Dendritic cell treated with granulocyte-macrophage colony-stimulating factor and Interleukin-4, amounts not matched to agents 40 ng/mL and 50 ng/mL, for 4 days (primary cell): ENCODE data around the gene ANKDD1A.

Experiments
- H3K27ac Mint-ChIP-seq: one replicate; pipeline ENCODE4 v1.8.0; 2022; ENCODE audit warnings: mild to moderate bottlenecking, mixed read lengths
- H3K27me3 Mint-ChIP-seq: one replicate; pipeline ENCODE4 v1.8.0; 2022; ENCODE audit warnings: mild to moderate bottlenecking, mixed read lengths
- H3K36me3 Mint-ChIP-seq: one replicate; pipeline ENCODE4 v1.8.0; 2022; ENCODE audit warnings: low read depth, mixed read lengths
- H3K4me1 Mint-ChIP-seq: one replicate; pipeline ENCODE4 v1.8.0; 2022; ENCODE audit warnings: low read depth, mixed read lengths
- H3K4me3 Mint-ChIP-seq: one replicate; pipeline ENCODE4 v1.8.0; 2022; ENCODE audit warnings: mild to moderate bottlenecking, moderate library complexity, mixed read lengths
- H3K9me3 Mint-ChIP-seq: one replicate; pipeline ENCODE4 v1.8.0; 2022; ENCODE audit warnings: mixed read lengths
- intact Hi-C: fragments of 100-400 bp; cut with micrococcal nuclease; formaldehyde crosslinking; loops from one replicate; pipeline ENCODE4 v1.15.0; 2022

Gene ANKDD1A

DNA sequence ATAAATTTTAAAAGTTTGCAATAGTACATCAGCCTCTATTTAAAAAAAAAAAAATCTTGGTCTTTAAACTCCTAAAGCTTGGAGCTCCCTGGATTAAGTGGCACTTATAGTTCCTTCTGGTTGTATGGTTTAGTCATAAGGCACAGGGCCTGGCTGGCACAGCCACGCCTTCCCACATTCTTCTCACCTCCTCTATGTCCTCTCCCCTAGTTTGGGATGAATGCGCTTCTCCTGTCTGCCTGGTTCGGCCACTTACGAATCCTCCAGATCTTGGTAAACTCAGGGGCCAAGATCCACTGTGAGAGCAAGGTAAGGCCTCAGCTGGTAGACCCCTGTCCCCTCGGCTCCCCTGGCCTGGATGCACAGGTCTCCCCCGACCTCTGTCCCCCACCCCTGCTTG lies 10.0 kb downstream of the ANKDD1A start:
- H3K36me3 Mint-ChIP-seq, result no peaks in the 10 kb centered on the region
- no peak overlapping the region for H3K27ac Mint-ChIP-seq
- H3K4me1 Mint-ChIP-seq, result no peaks in the 10 kb centered on the region
- H3K4me3 Mint-ChIP-seq, result no peak overlapping the region
- H3K27me3 Mint-ChIP-seq, result peaks cover 7% of the 10 kb centered on the region
- intact Hi-C loops, result no loop called here
- no peaks in the 10 kb centered on the region for H3K9me3 Mint-ChIP-seq

- no peaks in the 10 kb centered on the region for H3K4me1 Mint-ChIP-seq
- H3K9me3 Mint-ChIP-seq, result no peaks in the 10 kb centered on the region
- no peak overlapping the region for H3K27ac Mint-ChIP-seq
- H3K36me3 Mint-ChIP-seq, result no peaks in the 10 kb centered on the region
- H3K4me3 Mint-ChIP-seq, result no peak overlapping the region
- intact Hi-C loops, result no loop called here
- peaks cover 7% of the 10 kb centered on the region for H3K27me3 Mint-ChIP-seq
Measured at GRCh38 chr15:64923546-64923945, 11.8 kb downstream of the ANKDD1A start.

DNA sequence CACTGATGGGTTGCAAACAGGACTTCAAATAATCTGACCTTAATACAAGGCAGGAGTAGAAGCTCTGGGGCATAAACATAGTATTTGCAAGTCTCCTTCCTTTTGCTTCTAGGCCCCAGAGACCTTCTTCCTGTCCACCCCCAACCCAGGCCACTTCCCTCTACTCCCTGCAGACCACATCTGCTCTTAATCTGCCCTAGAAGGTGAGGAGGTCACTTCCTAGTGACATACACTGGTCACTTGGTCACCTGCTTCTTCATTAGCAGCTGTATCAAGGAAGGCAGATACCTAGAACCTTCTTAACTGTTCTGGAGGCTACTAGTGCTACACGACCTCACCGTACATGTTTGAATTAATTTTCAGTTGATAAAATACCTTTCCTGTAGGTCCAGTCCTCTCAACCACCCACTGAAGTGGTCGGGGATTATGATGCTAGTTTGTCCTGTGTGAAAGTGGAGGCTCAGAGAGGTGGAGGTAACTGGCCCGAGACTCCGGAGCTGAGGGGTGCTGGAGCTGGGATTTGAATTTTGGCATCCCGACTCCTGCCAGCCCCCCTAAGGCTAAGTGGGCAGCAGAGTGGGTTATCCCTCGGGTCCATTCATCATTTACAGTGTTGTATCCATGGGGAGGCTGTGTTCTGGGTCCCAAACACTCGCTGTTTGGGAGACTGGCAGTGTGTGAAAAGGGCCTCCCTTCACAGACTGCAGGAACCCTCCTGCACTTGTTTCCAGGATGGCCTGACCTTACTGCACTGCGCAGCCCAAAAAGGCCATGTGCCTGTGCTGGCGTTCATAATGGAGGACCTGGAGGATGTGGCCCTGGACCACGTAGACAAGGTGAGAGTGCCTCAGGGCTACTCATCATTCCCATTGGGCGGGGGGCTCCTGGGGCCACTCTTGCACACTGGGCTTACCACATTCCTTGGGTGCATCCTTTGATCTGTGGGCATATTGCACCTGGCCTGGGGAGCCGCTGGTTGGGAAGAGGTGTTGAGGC lies 13.9 kb downstream of the ANKDD1A start:
- Mint-ChIP-seq H3K9me3 (no peaks in the 10 kb centered on the region), H3K4me3 (no peak overlapping the region), H3K27me3 (no peaks in the 10 kb centered on the region), H3K36me3 (no peaks in the 10 kb centered on the region), H3K27ac (no peak overlapping the region), H3K4me1 (no peaks in the 10 kb centered on the region)
- intact Hi-C loops, result no loop called here

GRCh38 chr15:64926661-64927060 lies 15.0 kb downstream of the ANKDD1A start:
- Mint-ChIP-seq H3K27me3 (no peaks in the 10 kb centered on the region), H3K36me3 (no peaks in the 10 kb centered on the region), H3K27ac (no peak overlapping the region), H3K4me1 (peaks cover 5% of the 10 kb centered on the region), H3K9me3 (no peaks in the 10 kb centered on the region), H3K4me3 (no peak overlapping the region)
- intact Hi-C loops, result no loop called here

GRCh38 chr15:64928626-64929220 lies 17.0 kb downstream of the ANKDD1A start:
- H3K27me3 Mint-ChIP-seq, result no peaks in the 10 kb centered on the region
- H3K4me1 Mint-ChIP-seq, result peaks cover 5% of the 10 kb centered on the region
- intact Hi-C loops, result no loop called here
- no peaks in the 10 kb centered on the region for H3K36me3 Mint-ChIP-seq
- H3K27ac Mint-ChIP-seq, result no peak overlapping the region
- H3K4me3 Mint-ChIP-seq, result no peak overlapping the region
- no peaks in the 10 kb centered on the region for H3K9me3 Mint-ChIP-seq

DNA sequence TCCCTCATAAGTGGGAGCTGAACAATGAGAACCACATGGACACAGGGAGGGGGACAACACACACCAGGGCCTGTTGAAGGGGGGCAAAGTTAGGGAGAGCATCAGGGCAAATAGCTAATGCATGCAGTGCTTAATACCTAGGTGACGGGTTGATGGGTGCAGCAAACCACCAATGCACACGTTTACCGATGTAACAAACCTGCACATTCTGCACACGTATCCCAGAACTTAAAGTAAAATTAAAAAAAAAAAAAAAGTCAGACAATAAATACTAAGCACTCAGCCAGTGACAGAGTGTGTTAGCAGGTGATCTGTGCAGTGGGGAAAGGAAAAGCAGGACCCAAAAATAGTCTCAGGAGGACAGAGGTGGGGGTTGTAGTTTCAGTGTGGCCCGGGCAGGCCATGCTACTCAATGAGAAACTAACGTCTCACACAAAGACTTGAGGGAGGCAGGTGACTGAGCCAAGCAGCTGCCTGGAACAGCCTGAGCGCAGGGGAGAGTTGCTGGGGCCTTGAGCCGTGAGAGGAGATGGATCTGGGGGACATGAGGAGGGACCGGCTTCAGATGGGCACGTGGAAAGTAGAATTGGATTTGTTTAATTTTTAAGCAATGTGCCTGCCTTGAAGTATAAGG lies 18.4 kb downstream of the ANKDD1A start:
- Mint-ChIP-seq H3K36me3 (no peaks in the 10 kb centered on the region), H3K9me3 (no peaks in the 10 kb centered on the region), H3K27me3 (no peaks in the 10 kb centered on the region), H3K27ac (no peak overlapping the region), H3K4me1 (peaks cover 5% of the 10 kb centered on the region), H3K4me3 (no peak overlapping the region)
- intact Hi-C loops, result no loop called here

- H3K9me3 Mint-ChIP-seq, result no peaks in the 10 kb centered on the region
- no peak overlapping the region for H3K4me3 Mint-ChIP-seq
- peaks cover 5% of the 10 kb centered on the region for H3K4me1 Mint-ChIP-seq
- no peaks in the 10 kb centered on the region for H3K27me3 Mint-ChIP-seq
- H3K36me3 Mint-ChIP-seq, result no peaks in the 10 kb centered on the region
- H3K27ac Mint-ChIP-seq, result no peak overlapping the region
- intact Hi-C loops, result no loop called here
Measured at GRCh38 chr15:64930778-64931371, 19.2 kb downstream of the ANKDD1A start.

- H3K27me3 Mint-ChIP-seq, result no peaks in the 10 kb centered on the region
- H3K36me3 Mint-ChIP-seq, result no peaks in the 10 kb centered on the region
- H3K27ac Mint-ChIP-seq, result no peak overlapping the region
- H3K4me1 Mint-ChIP-seq, result peaks cover 5% of the 10 kb centered on the region
- no peaks in the 10 kb centered on the region for H3K9me3 Mint-ChIP-seq
- H3K4me3 Mint-ChIP-seq, result no peak overlapping the region
- intact Hi-C loops, result no loop called here
Measured at GRCh38 chr15:64931381-64931780, 19.7 kb downstream of the ANKDD1A start.

DNA sequence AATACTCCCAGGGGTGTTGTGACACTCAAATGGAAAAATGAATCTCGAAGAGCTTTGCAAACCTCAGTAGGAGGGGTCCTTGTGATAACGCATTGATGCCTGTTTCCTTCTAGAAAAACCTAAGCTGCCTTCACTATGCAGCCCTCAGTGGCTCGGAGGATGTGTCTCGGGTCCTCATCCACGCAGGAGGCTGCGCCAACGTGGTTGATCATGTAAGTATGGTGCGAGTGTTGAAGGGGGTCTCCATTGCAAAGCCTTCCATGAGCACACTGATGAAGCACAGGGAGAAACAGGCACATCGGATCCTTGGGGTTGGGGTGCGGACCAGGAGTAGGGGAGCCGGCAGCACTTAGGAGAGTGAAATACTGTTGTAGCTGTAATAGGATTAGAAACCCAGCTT lies 22.3 kb downstream of the ANKDD1A start:
- no peaks in the 10 kb centered on the region for H3K9me3 Mint-ChIP-seq
- no peaks in the 10 kb centered on the region for H3K36me3 Mint-ChIP-seq
- peaks cover 5% of the 10 kb centered on the region for H3K4me1 Mint-ChIP-seq
- peaks cover 2% of the 10 kb centered on the region for H3K27me3 Mint-ChIP-seq
- H3K4me3 Mint-ChIP-seq, result no peak overlapping the region
- intact Hi-C loops, result no loop called here
- no peak overlapping the region for H3K27ac Mint-ChIP-seq

DNA sequence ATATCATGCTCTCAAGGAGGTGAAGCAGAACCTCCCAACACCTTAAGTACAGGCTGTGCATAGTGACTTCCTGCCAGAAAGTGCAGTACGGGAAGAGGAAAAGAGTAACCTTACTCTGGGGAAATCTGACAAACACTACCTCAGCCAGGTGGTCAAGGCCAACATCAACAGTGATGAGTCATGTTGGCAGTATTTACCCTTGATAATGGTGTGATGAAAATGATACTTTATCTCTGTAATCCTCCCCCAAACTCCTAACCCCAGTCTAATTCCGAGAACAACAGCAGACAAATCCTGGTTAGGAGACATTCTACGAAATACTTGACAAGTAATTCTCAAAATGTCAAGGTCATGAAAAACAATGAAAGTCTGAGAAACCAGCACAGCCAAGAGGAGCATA lies 26.5 kb downstream of the ANKDD1A start:
- Mint-ChIP-seq H3K4me1 (no peaks in the 10 kb centered on the region), H3K27me3 (peaks cover 2% of the 10 kb centered on the region), H3K4me3 (no peak overlapping the region), H3K36me3 (no peaks in the 10 kb centered on the region), H3K27ac (no peak overlapping the region), H3K9me3 (no peaks in the 10 kb centered on the region)
- intact Hi-C loops, result no loop called here

DNA sequence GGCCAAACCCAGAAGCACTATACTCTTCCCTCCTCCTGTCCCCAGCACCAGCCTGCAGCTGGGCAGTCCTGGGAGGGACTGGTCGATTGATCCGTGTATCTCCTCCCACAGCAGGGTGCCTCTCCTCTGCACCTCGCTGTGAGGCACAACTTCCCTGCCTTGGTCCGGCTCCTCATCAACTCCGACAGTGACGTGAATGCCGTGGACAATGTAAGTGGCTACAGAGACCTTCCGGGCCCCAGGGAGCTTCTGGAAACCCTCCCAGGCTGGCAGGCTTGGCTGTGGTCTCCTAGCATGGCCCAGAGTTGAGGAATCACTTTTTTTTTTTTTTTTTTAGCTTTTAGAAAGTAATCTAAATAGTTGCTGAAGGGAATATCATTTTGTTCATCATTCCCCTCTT lies 30.7 kb downstream of the ANKDD1A start:
- no peaks in the 10 kb centered on the region for H3K4me1 Mint-ChIP-seq
- H3K27me3 Mint-ChIP-seq, result peaks cover 3% of the 10 kb centered on the region
- intact Hi-C loops, result no loop called here
- H3K9me3 Mint-ChIP-seq, result no peaks in the 10 kb centered on the region
- no peak overlapping the region for H3K27ac Mint-ChIP-seq
- H3K36me3 Mint-ChIP-seq, result no peaks in the 10 kb centered on the region
- no peak overlapping the region for H3K4me3 Mint-ChIP-seq

GRCh38 chr15:64943512-64944225 lies 32.0 kb downstream of the ANKDD1A start:
- intact Hi-C loops, result no loop called here
- no peaks in the 10 kb centered on the region for H3K9me3 Mint-ChIP-seq
- no peak overlapping the region for H3K4me3 Mint-ChIP-seq
- peaks cover 5% of the 10 kb centered on the region for H3K36me3 Mint-ChIP-seq
- H3K27ac Mint-ChIP-seq, result no peak overlapping the region
- H3K27me3 Mint-ChIP-seq, result peaks cover 1% of the 10 kb centered on the region
- no peaks in the 10 kb centered on the region for H3K4me1 Mint-ChIP-seq

DNA sequence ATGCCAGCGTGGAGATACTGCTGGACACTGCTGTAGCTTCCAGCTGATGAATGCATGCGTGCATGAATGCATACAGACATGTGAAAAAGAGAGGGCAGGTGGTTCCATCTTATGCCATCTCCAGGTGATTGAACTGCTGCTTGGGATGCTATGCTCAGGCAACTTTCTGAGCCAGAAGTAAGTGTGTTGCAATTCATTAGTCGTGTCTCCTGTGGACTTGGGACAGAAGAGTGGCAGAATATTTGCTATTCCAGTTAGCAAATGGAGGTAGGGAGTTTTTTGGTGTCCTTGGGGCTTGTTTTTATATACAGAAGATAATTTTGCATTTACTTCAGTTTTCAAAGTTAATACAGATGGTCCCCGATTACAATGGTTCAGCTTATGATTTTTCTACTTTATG lies 33.3 kb downstream of the ANKDD1A start:
- H3K27ac Mint-ChIP-seq, result no peak overlapping the region

More for the DNA sequence above, 33.3 kb downstream of the ANKDD1A start:
- no peak overlapping the region for H3K4me3 Mint-ChIP-seq
- H3K27me3 Mint-ChIP-seq, result peaks cover 1% of the 10 kb centered on the region
- intact Hi-C loops, result no loop called here
- no peaks in the 10 kb centered on the region for H3K9me3 Mint-ChIP-seq
- peaks cover 9% of the 10 kb centered on the region for H3K36me3 Mint-ChIP-seq
- H3K4me1 Mint-ChIP-seq, result no peaks in the 10 kb centered on the region
